Liver (tissue), 9 donors: ENCODE measurements around the gene MROH2B. TPM values are rescaled to one million over a fixed set of nuclear protein-coding genes. Genes with fewer than 3 reads are reported as not detected.

ENCODE experiments used
- DNase-seq: peaks from one replicate; pipeline ENCODE4 v3.0.0-alpha.2; 2017; ENCODE audit warnings: low spot score
- H3K27ac ChIP-seq, 2 donors: one replicate each; pipeline ENCODE4 v1.7.0; 2013; ENCODE audit warnings: inconsistent platforms in 2 of 2, low read length in 2 of 2, control low read depth in 1 of 2, low read depth in 1 of 2, mild to moderate bottlenecking in 1 of 2
- H3K27me3 ChIP-seq, 4 donors: one replicate each; pipeline versions ENCODE4 v1.6.1 to v1.7.0; 2013; ENCODE audit warnings: low read length in 3 of 4, inconsistent platforms in 1 of 4, mild to moderate bottlenecking in 1 of 4, moderate library complexity in 1 of 4; ENCODE audit not compliant: control insufficient read depth in 4 of 4, insufficient read depth in 4 of 4
- H3K36me3 ChIP-seq, 4 donors: one replicate each; pipeline versions ENCODE4 v1.6.1 to v1.7.0; 2013; ENCODE audit warnings: low read length in 3 of 4, mild to moderate bottlenecking in 3 of 4, low read depth in 1 of 4, moderate library complexity in 1 of 4; ENCODE audit not compliant: control insufficient read depth in 4 of 4, insufficient read depth in 3 of 4
- H3K4me1 ChIP-seq, 4 donors: one replicate each; pipeline versions ENCODE4 v1.6.1 to v1.7.0; 2013; ENCODE audit warnings: low read length in 3 of 4, mild to moderate bottlenecking in 3 of 4, moderate library complexity in 1 of 4; ENCODE audit not compliant: control insufficient read depth in 4 of 4, insufficient read depth in 4 of 4
- H3K4me3 ChIP-seq, 3 donors: one replicate each; pipeline versions ENCODE4 v1.6.1 to v1.7.0; 2013; ENCODE audit warnings: low read length in 3 of 3, control low read depth in 1 of 3, low read depth in 1 of 3, mild to moderate bottlenecking in 1 of 3
- H3K9ac ChIP-seq, 2 donors: one replicate each; pipeline ENCODE4 v1.7.0; 2013; ENCODE audit warnings: low read length in 2 of 2, mild to moderate bottlenecking in 2 of 2, moderate library complexity in 2 of 2, control low read depth in 1 of 2, low read depth in 1 of 2
- H3K9me3 ChIP-seq, 4 donors: one replicate each; pipeline versions ENCODE4 v1.6.1 to v1.7.0; 2013; ENCODE audit warnings: low read length in 3 of 4; ENCODE audit not compliant: control insufficient read depth in 4 of 4
- FOXA1 ChIP-seq: IDR thresholded peaks from 2 replicates; pipeline ENCODE4 v1.6.1; 2016; ENCODE audit warnings: antibody characterized with exemption
- HNF4A ChIP-seq, 2 donors: conservative IDR thresholded peaks; 2 replicates each; pipeline ENCODE4 v1.6.1; 2016; ENCODE audit warnings: antibody characterized with exemption in 2 of 2, mild to moderate bottlenecking in 2 of 2
- HNF4G ChIP-seq: IDR thresholded peaks from 2 replicates; pipeline ENCODE4 v1.6.1; 2016; ENCODE audit warnings: antibody characterized with exemption
- JUND ChIP-seq, 2 donors: IDR thresholded peaks; 2 replicates each; pipeline ENCODE4 v1.6.1; 2016; ENCODE audit warnings: antibody characterized with exemption in 2 of 2
- MAX ChIP-seq: IDR thresholded peaks from 2 replicates; pipeline ENCODE4 v1.6.1; 2016; ENCODE audit warnings: antibody characterized with exemption
- NR2F2 ChIP-seq: IDR thresholded peaks from 2 replicates; pipeline ENCODE4 v1.6.1; 2016; ENCODE audit warnings: antibody characterized with exemption
- RAD21 ChIP-seq, 2 donors: IDR thresholded peaks; 2 replicates each; pipeline ENCODE4 v1.6.1; 2016; ENCODE audit warnings: antibody characterized with exemption in 2 of 2, mild to moderate bottlenecking in 2 of 2
- REST ChIP-seq: IDR thresholded peaks from 2 replicates; pipeline ENCODE4 v1.6.1; 2016; ENCODE audit warnings: antibody characterized with exemption, mild to moderate bottlenecking
- RXRA ChIP-seq, 2 donors: IDR thresholded peaks; 2 replicates each; pipeline ENCODE4 v1.6.1; 2017 to 2018; ENCODE audit warnings: antibody characterized with exemption in 2 of 2, mild to moderate bottlenecking in 1 of 2
- SP1 ChIP-seq: IDR thresholded peaks from 2 replicates; pipeline ENCODE4 v1.6.1; 2018; ENCODE audit warnings: antibody characterized with exemption, mild to moderate bottlenecking
- TAF1 ChIP-seq: conservative IDR thresholded peaks from 2 replicates; pipeline ENCODE4 v1.6.1; 2016; ENCODE audit warnings: antibody characterized with exemption, mild to moderate bottlenecking
- YY1 ChIP-seq: IDR thresholded peaks from 2 replicates; pipeline ENCODE4 v1.6.1; 2016; ENCODE audit warnings: antibody characterized with exemption, mild to moderate bottlenecking
- ZBTB33 ChIP-seq: IDR thresholded peaks from 2 replicates; pipeline ENCODE4 v1.6.1; 2016; ENCODE audit warnings: antibody characterized with exemption
- WGBS: extraction: QIAGEN DNeasy Blood & Tissue Kit; methylation state at CpG from one replicate; pipeline ENCODE4 v1.1.7; 2013; 5-methylcytosine and 5-hydroxymethylcytosine counted together
- polyA plus RNA-seq, 2 donors: library from polyadenylated mRNA; stranded (reverse) in 1 of 2; unstranded in 1 of 2; fragments of 200-250 nt in 1 of 2; fragments of >200 nt in 1 of 2; fragmentation: Nextera tagmentation in 1 of 2; extraction: Ambion mirVana in 1 of 2; gene quantifications; one replicate each; pipeline versions ENCODE4 v1.2.1 to v1.2.3, GENCODE V29; 2013 to 2015
- total RNA-seq, 2 donors: library from RNA; depleted of rRNA; stranded (reverse); fragments of >200 nt; gene quantifications; one replicate each; pipeline ENCODE4 v1.2.3, GENCODE V29; 2014
- donor health status: healthy.
- donor health status: healthy.
- donor health status: healthy.
- donor health status: healthy.
- donor health status: healthy.

Gene MROH2B
- total and polyA plus RNA-seq, 4 donors: under 0.01 to 0.46 (median 0.06) TPM; not detected in 1

GRCh38 chr5:41009232-41009631, 61.9 kb downstream of the MROH2B start:
- no peak for TF ChIP-seq ZBTB33
- no peak for TF ChIP-seq JUND (IDR thresholded peaks at IDR 0.05)
- TF ChIP-seq RXRA (IDR thresholded peaks at IDR 0.05): no peak
- TF ChIP-seq REST: no peak
- no peak for TF ChIP-seq RAD21 (IDR thresholded peaks at IDR 0.05)
- no peak for TF ChIP-seq FOXA1
- TF ChIP-seq SP1: no peak
- no peak for TF ChIP-seq NR2F2
- TF ChIP-seq HNF4G: no peak
- TF ChIP-seq HNF4A (conservative IDR thresholded peaks at IDR 0.05): no peak
- no peak for TF ChIP-seq TAF1
- no peak for DNase-seq
- no peaks in the 10 kb centered on the region for H3K27me3 ChIP-seq
- H3K9ac ChIP-seq: no peak overlapping the region
- no peak overlapping the region for H3K4me3 ChIP-seq
- WGBS: 87% methylated on average over 4 of the region's 4 CpGs
- peaks cover 0 to 16% (median 4%) of the 10 kb centered on the region in 4 donors for H3K4me1 ChIP-seq
- H3K9me3 ChIP-seq: no peaks in the 10 kb centered on the region
- no peak overlapping the region for H3K27ac ChIP-seq
- no peaks in the 10 kb centered on the region for H3K36me3 ChIP-seq

GRCh38 chr5:41004931-41005330, 66.2 kb downstream of the MROH2B start:
- no peaks in the 10 kb centered on the region for H3K9me3 ChIP-seq
- DNase-seq: no peak
- no peak overlapping the region for H3K27ac ChIP-seq
- 95% methylated on average over 7 of the region's 7 CpGs for WGBS
- no peaks in the 10 kb centered on the region for H3K36me3 ChIP-seq
- H3K9ac ChIP-seq: no peak overlapping the region
- no peak overlapping the region for H3K4me3 ChIP-seq
- H3K27me3 ChIP-seq: no peaks in the 10 kb centered on the region
- H3K4me1 ChIP-seq: peaks cover 2 to 25% (median 16%) of the 10 kb centered on the region in 4 donors
- TF ChIP-seq NR2F2: no peak

GRCh38 chr5:41003670-41004376, 67.3 kb downstream of the MROH2B start:
- 15% methylated on average over 3 of the region's 3 CpGs for WGBS
- Histone ChIP-seq H3K9me3 (no peaks in the 10 kb centered on the region), H3K27ac (peak overlapping the region; percentile 68), H3K27me3 (no peaks in the 10 kb centered on the region), H3K4me3 (no peak overlapping the region), H3K9ac (no peak overlapping the region), H3K4me1 (peaks cover 2 to 36% (median 21%) of the 10 kb centered on the region in 4 donors), H3K36me3 (no peaks in the 10 kb centered on the region)
- DNase-seq: no peak
- TF ChIP-seq REST (peak; percentile 23), HNF4A (conservative IDR thresholded peaks at IDR 0.05) (peak; percentile 56 to 64), RXRA (IDR thresholded peaks at IDR 0.05) (peak; percentile 67 to 69), RAD21 (IDR thresholded peaks at IDR 0.05) (peak; percentile 23 to 38), JUND (IDR thresholded peaks at IDR 0.05) (peak; percentile 34 to 43), YY1 (peak; percentile 52), ZBTB33 (peak; percentile 31), MAX (no peak), NR2F2 (no peak), SP1 (peak; percentile 61)
